HFF-Myc (cell line): ENCODE measurements around the gene LRP2.

Experiments
- DNase-seq: peaks from one replicate; pipeline ENCODE4 v3.0.0-alpha.2; 2011; ENCODE audit warnings: low read depth; ENCODE audit errors: extremely low read depth
- H3K4me3 ChIP-seq: replicated peaks from 2 replicates; pipeline ENCODE4 v1.5.1; 2011; ENCODE audit warnings: low read depth, mild to moderate bottlenecking, control low read depth, low read length
- CTCF ChIP-seq: IDR thresholded peaks from 2 replicates; pipeline ENCODE4 v1.5.1; 2012; ENCODE audit warnings: mild to moderate bottlenecking, low read depth, low read length, control low read depth; ENCODE audit errors: missing control alignments

LRP2 gene

GRCh38 chr2:169349535-169349934 lies 12.8 kb downstream of the LRP2 start:
- TF ChIP-seq CTCF = no peak
- no peak overlapping the region for H3K4me3 ChIP-seq
- DNase-seq = no peak

GRCh38 chr2:169348321-169349024 lies 13.9 kb downstream of the LRP2 start:
- no peak for TF ChIP-seq CTCF
- no peak for DNase-seq
- H3K4me3 ChIP-seq = no peak overlapping the region

- DNase-seq = no peak
- H3K4me3 ChIP-seq = no peak overlapping the region
- TF ChIP-seq CTCF = no peak
These were observed 16.6 kb downstream of the LRP2 start for GRCh38 chr2:169345486-169346437.

- no peak overlapping the region for H3K4me3 ChIP-seq
- TF ChIP-seq CTCF = no peak
- DNase-seq = no peak
These were observed 17.4 kb downstream of the LRP2 start for GRCh38 chr2:169344736-169345485.

- TF ChIP-seq CTCF = no peak
- no peak overlapping the region for H3K4me3 ChIP-seq
- DNase-seq = no peak
These were observed 19.1 kb downstream of the LRP2 start for GRCh38 chr2:169343202-169343601.

- no peak for TF ChIP-seq CTCF
- H3K4me3 ChIP-seq = no peak overlapping the region
- no peak for DNase-seq
These were observed 22.7 kb downstream of the LRP2 start for GRCh38 chr2:169339657-169340056.
